SK-N-SH (cell line): ENCODE measurements around the gene SYTL5. TPM values are rescaled to one million over a fixed set of nuclear protein-coding genes. Genes with fewer than 3 reads are reported as not detected.

Experiments
- CTCF ChIA-PET: fragments of 300-600, 350-600 bp; formaldehyde crosslinking; extraction: SDS; loops from one replicate; lab custom pipeline; 2021; lab: Yijun Ruan, JAX
- POLR2A ChIA-PET: fragments of 350-600 bp; sonication (Branson Sonifier 250); formaldehyde crosslinking; extraction: SDS; loops from one replicate; lab custom pipeline; 2020; ENCODE audit warnings: antibody characterized with exemption, inconsistent platforms; lab: Yijun Ruan, JAX
- DNase-seq: peaks from one replicate; pipeline ENCODE4 v3.0.0; 2012
- H2AFZ ChIP-seq: fragments of 200-600 bp; sonication (generic); 2 replicates; pipeline ENCODE4 v1.8.1; 2016; ENCODE audit warnings: antibody characterized with exemption, mild to moderate bottlenecking, low read depth
- H3F3A ChIP-seq: fragments of 200-600 bp; sonication (generic); replicated peaks from 2 replicates; pipeline ENCODE3; 2016; ENCODE audit warnings: antibody characterized with exemption, mild to moderate bottlenecking; ENCODE audit not compliant: insufficient read depth
- H3K27ac ChIP-seq, 2 experiments: fragments of 200-500 bp in 1 of 2; fragments of 200-600 bp in 1 of 2; sonication (Bioruptor generic) in 1 of 2; sonication (generic), shearing (Covaris generic) in 1 of 2; 2 replicates each; pipeline versions ENCODE4 v1.5.1 to v1.6.1; 2014 to 2016; ENCODE audit warnings: low read depth in 2 of 2, inconsistent platforms in 1 of 2, low read length in 1 of 2, mild to moderate bottlenecking in 1 of 2, mixed read lengths in 1 of 2
- H3K27me3 ChIP-seq: fragments of 200-600 bp; sonication (generic), shearing (Covaris generic); 2 replicates; pipeline ENCODE4 v1.6.1; 2016; ENCODE audit warnings: mixed run types; ENCODE audit not compliant: insufficient read depth
- H3K36me3 ChIP-seq, 2 experiments: fragments of 200-500 bp in 1 of 2; fragments of 200-600 bp in 1 of 2; sonication (Bioruptor generic) in 1 of 2; sonication (generic) in 1 of 2; replicated peaks in 1 of 2; 2 replicates each; pipeline versions ENCODE3 to v1.5.1; 2014 to 2016; ENCODE audit warnings: low read length in 1 of 2, mild to moderate bottlenecking in 1 of 2; ENCODE audit not compliant: insufficient read depth in 2 of 2, control insufficient read depth in 1 of 2
- H3K4me1 ChIP-seq, 2 experiments: fragments of 200-500 bp in 1 of 2; fragments of 200-600 bp in 1 of 2; sonication (Bioruptor generic) in 1 of 2; sonication (generic), shearing (Covaris generic) in 1 of 2; 2 replicates each; pipeline versions ENCODE4 v1.5.1 to v1.6.1; 2014 to 2016; ENCODE audit warnings: low read depth in 1 of 2, low read length in 1 of 2, mixed run types in 1 of 2; ENCODE audit not compliant: insufficient read depth in 2 of 2, control insufficient read depth in 1 of 2
- H3K4me2 ChIP-seq: fragments of 200-600 bp; sonication (generic), shearing (Covaris generic); 2 replicates; pipeline ENCODE4 v1.6.1; 2017; ENCODE audit warnings: mixed run types
- H3K4me3 ChIP-seq, 2 experiments: fragments of 200-500 bp in 1 of 2; fragments of 200-600 bp in 1 of 2; sonication (Bioruptor generic) in 1 of 2; sonication (generic), shearing (Covaris generic) in 1 of 2; 2 replicates each; pipeline versions ENCODE4 v1.5.1 to v1.8.1; 2014 to 2016; ENCODE audit warnings: low read depth in 2 of 2, inconsistent platforms in 1 of 2, low read length in 1 of 2, mild to moderate bottlenecking in 1 of 2, mixed read lengths in 1 of 2, moderate library complexity in 1 of 2
- H3K79me2 ChIP-seq: fragments of 200-600 bp; sonication (generic); 2 replicates; pipeline ENCODE4 v1.8.1; 2017; ENCODE audit warnings: mild to moderate bottlenecking; ENCODE audit not compliant: insufficient read depth
- H3K9ac ChIP-seq: fragments of 200-600 bp; sonication (generic); 2 replicates; pipeline ENCODE4 v1.6.1; 2017; ENCODE audit warnings: mixed run types
- H3K9me2 ChIP-seq: fragments of 200-600 bp; sonication (generic); 2 replicates; pipeline ENCODE4 v1.6.1; 2017; ENCODE audit warnings: mixed run types
- H3K9me3 ChIP-seq: fragments of 200-600 bp; sonication (generic); 2 replicates; pipeline ENCODE4 v1.6.1; 2017; ENCODE audit warnings: mixed run types, mild to moderate bottlenecking, moderate library complexity
- H4K20me1 ChIP-seq: fragments of 200-600 bp; sonication (generic); 2 replicates; pipeline ENCODE4 v1.6.1; 2017; ENCODE audit warnings: mild to moderate bottlenecking, mixed run types; ENCODE audit not compliant: insufficient read depth
- CHD2 ChIP-seq: fragments of 150-350 bp; IDR thresholded peaks from 2 replicates; pipeline ENCODE4 v1.6.1; 2018; ENCODE audit warnings: low read length; ENCODE audit not compliant: partially characterized antibody
- EP300 ChIP-seq, 2 experiments: IDR thresholded peaks; 2 replicates each; pipeline versions ENCODE4 v1.4.0 to v1.6.1; 2012; ENCODE audit warnings: borderline replicate concordance in 1 of 2, low read depth in 1 of 2, low read length in 1 of 2
- FOXJ3 ChIP-seq: sonication (generic); formaldehyde crosslinking; IDR thresholded peaks from 2 replicates; pipeline ENCODE4 v1.5.1; 2020; ENCODE audit warnings: mild to moderate bottlenecking, missing genetic modification reagents
- GATA2 ChIP-seq: sonication (generic); formaldehyde crosslinking; IDR thresholded peaks from 2 replicates; pipeline ENCODE4 v1.5.0; 2020; ENCODE audit warnings: mild to moderate bottlenecking, missing genetic modification reagents
- JUND ChIP-seq: IDR thresholded peaks from 2 replicates; pipeline ENCODE4 v1.4.0; 2012
- POLR2AphosphoS5 ChIP-seq: IDR thresholded peaks from 2 replicates; pipeline ENCODE4 v1.6.1; 2012; ENCODE audit warnings: low read depth, low read length
- RCOR1 ChIP-seq: fragments of 150-350 bp; IDR thresholded peaks from 2 replicates; pipeline ENCODE4 v1.6.1; 2017; ENCODE audit warnings: antibody characterized with exemption, low read length
- TCF12 ChIP-seq: IDR thresholded peaks from 2 replicates; pipeline ENCODE4 v1.4.0; 2012
- WGBS: methylation state at CpG from one replicate; pipeline ENCODE4 v1.1.6; 2017; ENCODE audit warnings: low lambda C conversion rate; 5-methylcytosine and 5-hydroxymethylcytosine counted together
- polyA plus RNA-seq, 3 experiments: library from polyadenylated mRNA; depleted of rRNA; stranded (reverse); fragments of >200 nt; gene quantifications; 2 replicates each; pipeline ENCODE4 v1.2.3, GENCODE V29; 2012
- TF ChIP-seq, protein P1 (sequence below): IDR thresholded peaks from 2 replicates; pipeline ENCODE4 v1.6.1; 2012; ENCODE audit warnings: mild to moderate bottlenecking, low read depth, low read length, moderate library complexity
- TF ChIP-seq, protein P2 (sequence below): fragments of 200-600 bp; sonication (generic); IDR thresholded peaks from 2 replicates; pipeline ENCODE4 v1.6.1; 2017; ENCODE audit warnings: antibody characterized with exemption, mild to moderate bottlenecking, moderate library complexity
- TF ChIP-seq, protein P3 (sequence below): IDR thresholded peaks from 2 replicates; pipeline ENCODE4 v1.4.0; 2012; ENCODE audit warnings: low read depth, borderline replicate concordance
- TF ChIP-seq, protein P4 (sequence below): IDR thresholded peaks from 2 replicates; pipeline ENCODE4 v1.4.0; 2012; ENCODE audit warnings: low read depth, borderline replicate concordance
- TF ChIP-seq, protein P5 (sequence below): IDR thresholded peaks from 2 replicates; pipeline ENCODE4 v1.4.0; 2012; ENCODE audit warnings: low read depth

Gene SYTL5
- polyA plus RNA-seq, 1 of the 3 experiments (the other 2 are of a cell fraction) = 0.74 TPM

DNA sequence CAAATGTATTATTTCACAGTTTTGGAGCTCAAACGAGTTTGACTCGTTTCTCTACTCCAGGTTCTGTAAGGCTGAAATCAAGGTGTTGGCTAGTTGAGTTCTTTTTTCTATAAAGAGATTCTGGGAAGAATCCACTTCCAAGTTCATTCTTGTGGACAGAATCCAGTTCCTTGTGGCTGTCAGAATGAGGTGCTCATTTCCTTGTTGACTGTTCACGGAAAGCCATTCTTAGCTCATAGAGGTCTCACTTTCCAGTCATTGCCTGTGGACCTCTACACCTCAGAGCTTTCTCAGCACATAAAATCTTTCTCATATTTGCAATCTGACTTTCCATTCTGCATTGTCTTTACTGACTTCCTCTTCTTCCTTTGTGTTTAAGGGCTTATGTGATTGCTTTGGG lies 62.9 kb downstream of the SYTL5 start:
- Histone ChIP-seq H3K9me2 (no peaks in the 10 kb centered on the region), H3K4me3 (no peak overlapping the region), H3K4me1 (no peaks in the 10 kb centered on the region), H3F3A (no peaks in the 10 kb centered on the region), H3K27me3 (no peaks in the 10 kb centered on the region), H2AFZ (no peak overlapping the region), H3K9ac (no peak overlapping the region), H4K20me1 (no peaks in the 10 kb centered on the region), H3K9me3 (no peaks in the 10 kb centered on the region), H3K79me2 (no peaks in the 10 kb centered on the region), H3K27ac (no peak overlapping the region), H3K36me3 (no peaks in the 10 kb centered on the region), H3K4me2 (no peak overlapping the region)
- POLR2A ChIA-PET = no interaction called here
- CTCF ChIA-PET = interaction anchor here (1.8 kb wide), 1 partner anchor 18 kb away, joined by 5 read pairs; no protein-coding TSS in a partner anchor
- no peak for DNase-seq
- WGBS = 18% methylated on average over 3 of the region's 3 CpGs
- TF ChIP-seq, protein P1, sequence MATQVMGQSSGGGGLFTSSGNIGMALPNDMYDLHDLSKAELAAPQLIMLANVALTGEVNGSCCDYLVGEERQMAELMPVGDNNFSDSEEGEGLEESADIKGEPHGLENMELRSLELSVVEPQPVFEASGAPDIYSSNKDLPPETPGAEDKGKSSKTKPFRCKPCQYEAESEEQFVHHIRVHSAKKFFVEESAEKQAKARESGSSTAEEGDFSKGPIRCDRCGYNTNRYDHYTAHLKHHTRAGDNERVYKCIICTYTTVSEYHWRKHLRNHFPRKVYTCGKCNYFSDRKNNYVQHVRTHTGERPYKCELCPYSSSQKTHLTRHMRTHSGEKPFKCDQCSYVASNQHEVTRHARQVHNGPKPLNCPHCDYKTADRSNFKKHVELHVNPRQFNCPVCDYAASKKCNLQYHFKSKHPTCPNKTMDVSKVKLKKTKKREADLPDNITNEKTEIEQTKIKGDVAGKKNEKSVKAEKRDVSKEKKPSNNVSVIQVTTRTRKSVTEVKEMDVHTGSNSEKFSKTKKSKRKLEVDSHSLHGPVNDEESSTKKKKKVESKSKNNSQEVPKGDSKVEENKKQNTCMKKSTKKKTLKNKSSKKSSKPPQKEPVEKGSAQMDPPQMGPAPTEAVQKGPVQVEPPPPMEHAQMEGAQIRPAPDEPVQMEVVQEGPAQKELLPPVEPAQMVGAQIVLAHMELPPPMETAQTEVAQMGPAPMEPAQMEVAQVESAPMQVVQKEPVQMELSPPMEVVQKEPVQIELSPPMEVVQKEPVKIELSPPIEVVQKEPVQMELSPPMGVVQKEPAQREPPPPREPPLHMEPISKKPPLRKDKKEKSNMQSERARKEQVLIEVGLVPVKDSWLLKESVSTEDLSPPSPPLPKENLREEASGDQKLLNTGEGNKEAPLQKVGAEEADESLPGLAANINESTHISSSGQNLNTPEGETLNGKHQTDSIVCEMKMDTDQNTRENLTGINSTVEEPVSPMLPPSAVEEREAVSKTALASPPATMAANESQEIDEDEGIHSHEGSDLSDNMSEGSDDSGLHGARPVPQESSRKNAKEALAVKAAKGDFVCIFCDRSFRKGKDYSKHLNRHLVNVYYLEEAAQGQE = no peak

DNA sequence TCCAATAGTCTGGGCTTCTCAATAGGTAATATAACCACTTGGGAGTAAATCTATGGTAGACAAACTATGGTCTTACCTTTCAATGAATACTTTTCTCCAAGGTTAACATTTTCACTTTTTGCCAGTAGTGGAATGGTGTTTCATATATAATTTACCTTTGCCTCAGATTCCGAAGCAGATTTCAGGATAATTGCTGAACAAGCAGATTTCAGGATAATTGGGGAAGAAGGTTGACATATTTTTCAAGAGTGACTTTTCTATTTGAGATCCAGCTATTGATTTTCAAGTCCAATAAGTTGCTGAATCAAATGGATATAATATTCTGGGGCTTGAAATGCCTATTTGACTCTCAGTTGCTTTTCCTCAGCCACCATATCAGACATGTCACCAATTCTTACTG lies 63.6 kb downstream of the SYTL5 start:
- Histone ChIP-seq H3K79me2 (no peaks in the 10 kb centered on the region), H2AFZ (no peak overlapping the region), H3K4me2 (no peak overlapping the region), H4K20me1 (no peaks in the 10 kb centered on the region), H3K9ac (no peak overlapping the region), H3K27ac (no peak overlapping the region), H3K27me3 (no peaks in the 10 kb centered on the region), H3F3A (no peaks in the 10 kb centered on the region), H3K4me3 (no peak overlapping the region), H3K4me1 (no peaks in the 10 kb centered on the region), H3K36me3 (no peaks in the 10 kb centered on the region), H3K9me2 (no peaks in the 10 kb centered on the region), H3K9me3 (no peaks in the 10 kb centered on the region)
- WGBS = 14% methylated on average over 1 of the region's 1 CpG
- POLR2A ChIA-PET = no interaction called here
- CTCF ChIA-PET = interaction anchor here (1.8 kb wide), 1 partner anchor 17 kb away, joined by 5 read pairs; no protein-coding TSS in a partner anchor
- DNase-seq = no peak
- TF ChIP-seq, protein P2, sequence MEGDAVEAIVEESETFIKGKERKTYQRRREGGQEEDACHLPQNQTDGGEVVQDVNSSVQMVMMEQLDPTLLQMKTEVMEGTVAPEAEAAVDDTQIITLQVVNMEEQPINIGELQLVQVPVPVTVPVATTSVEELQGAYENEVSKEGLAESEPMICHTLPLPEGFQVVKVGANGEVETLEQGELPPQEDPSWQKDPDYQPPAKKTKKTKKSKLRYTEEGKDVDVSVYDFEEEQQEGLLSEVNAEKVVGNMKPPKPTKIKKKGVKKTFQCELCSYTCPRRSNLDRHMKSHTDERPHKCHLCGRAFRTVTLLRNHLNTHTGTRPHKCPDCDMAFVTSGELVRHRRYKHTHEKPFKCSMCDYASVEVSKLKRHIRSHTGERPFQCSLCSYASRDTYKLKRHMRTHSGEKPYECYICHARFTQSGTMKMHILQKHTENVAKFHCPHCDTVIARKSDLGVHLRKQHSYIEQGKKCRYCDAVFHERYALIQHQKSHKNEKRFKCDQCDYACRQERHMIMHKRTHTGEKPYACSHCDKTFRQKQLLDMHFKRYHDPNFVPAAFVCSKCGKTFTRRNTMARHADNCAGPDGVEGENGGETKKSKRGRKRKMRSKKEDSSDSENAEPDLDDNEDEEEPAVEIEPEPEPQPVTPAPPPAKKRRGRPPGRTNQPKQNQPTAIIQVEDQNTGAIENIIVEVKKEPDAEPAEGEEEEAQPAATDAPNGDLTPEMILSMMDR = no peak
- no peak for TF ChIP-seq JUND
- TF ChIP-seq POLR2AphosphoS5 = no peak
- no peak for TF ChIP-seq EP300 (IDR thresholded peaks at IDR 0.05; ENCODE audit: borderline replicate concordance in 1 of 2, low read depth in 1 of 2, low read length in 1 of 2)
- no peak for TF ChIP-seq GATA2 (CRISPR knock-in tag)
- TF ChIP-seq RCOR1 = no peak
- TF ChIP-seq, protein P3, sequence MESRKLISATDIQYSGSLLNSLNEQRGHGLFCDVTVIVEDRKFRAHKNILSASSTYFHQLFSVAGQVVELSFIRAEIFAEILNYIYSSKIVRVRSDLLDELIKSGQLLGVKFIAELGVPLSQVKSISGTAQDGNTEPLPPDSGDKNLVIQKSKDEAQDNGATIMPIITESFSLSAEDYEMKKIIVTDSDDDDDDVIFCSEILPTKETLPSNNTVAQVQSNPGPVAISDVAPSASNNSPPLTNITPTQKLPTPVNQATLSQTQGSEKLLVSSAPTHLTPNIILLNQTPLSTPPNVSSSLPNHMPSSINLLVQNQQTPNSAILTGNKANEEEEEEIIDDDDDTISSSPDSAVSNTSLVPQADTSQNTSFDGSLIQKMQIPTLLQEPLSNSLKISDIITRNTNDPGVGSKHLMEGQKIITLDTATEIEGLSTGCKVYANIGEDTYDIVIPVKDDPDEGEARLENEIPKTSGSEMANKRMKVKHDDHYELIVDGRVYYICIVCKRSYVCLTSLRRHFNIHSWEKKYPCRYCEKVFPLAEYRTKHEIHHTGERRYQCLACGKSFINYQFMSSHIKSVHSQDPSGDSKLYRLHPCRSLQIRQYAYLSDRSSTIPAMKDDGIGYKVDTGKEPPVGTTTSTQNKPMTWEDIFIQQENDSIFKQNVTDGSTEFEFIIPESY = no peak
- TF ChIP-seq FOXJ3 (CRISPR knock-in tag) = no peak
- no peak for TF ChIP-seq CHD2
- TF ChIP-seq, protein P4, sequence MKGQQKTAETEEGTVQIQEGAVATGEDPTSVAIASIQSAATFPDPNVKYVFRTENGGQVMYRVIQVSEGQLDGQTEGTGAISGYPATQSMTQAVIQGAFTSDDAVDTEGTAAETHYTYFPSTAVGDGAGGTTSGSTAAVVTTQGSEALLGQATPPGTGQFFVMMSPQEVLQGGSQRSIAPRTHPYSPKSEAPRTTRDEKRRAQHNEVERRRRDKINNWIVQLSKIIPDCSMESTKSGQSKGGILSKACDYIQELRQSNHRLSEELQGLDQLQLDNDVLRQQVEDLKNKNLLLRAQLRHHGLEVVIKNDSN = no peak
- TF ChIP-seq, protein P5, sequence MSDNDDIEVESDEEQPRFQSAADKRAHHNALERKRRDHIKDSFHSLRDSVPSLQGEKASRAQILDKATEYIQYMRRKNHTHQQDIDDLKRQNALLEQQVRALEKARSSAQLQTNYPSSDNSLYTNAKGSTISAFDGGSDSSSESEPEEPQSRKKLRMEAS = no peak
- TF ChIP-seq, protein P1 = no peak
- no peak for TF ChIP-seq TCF12
